ENCODE measurements around the gene CAMK2A. TPM values are rescaled to one million over a fixed set of nuclear protein-coding genes. Genes with fewer than 3 reads are reported as not detected.

Gene CAMK2A
- total RNA-seq, 1 experiment from 2014 or later, result not detected

- Mint-ChIP-seq H3K4me1 (ENCODE audit: low read depth, unreplicated experiment) (no peaks in the 10 kb centered on the region), H3K4me3 (ENCODE audit: low read depth, unreplicated experiment) (no peak overlapping the region), H3K9me3 (ENCODE audit: low read depth, unreplicated experiment) (no peaks in the 10 kb centered on the region), H3K27me3 (ENCODE audit: unreplicated experiment) (peaks cover 63% of the 10 kb centered on the region), H3K36me3 (ENCODE audit: insufficient read depth, unreplicated experiment) (no peaks in the 10 kb centered on the region), H3K27ac (ENCODE audit: unreplicated experiment) (no peak overlapping the region)
- no peak for DNase-seq
- CTCF ChIA-PET, result no interaction called here
- intact Hi-C loops (cut with micrococcal nuclease; ENCODE audit: unreplicated experiment), result no loop called here
- no peak for TF ChIP-seq CTCF (IDR thresholded peaks at IDR 0.05; ENCODE audit: unreplicated experiment)
- no TSS peak for BruUV-seq (replicated peaks)
Observed at GRCh38 chr5:150253416-150254208, 36.0 kb downstream of the CAMK2A start.

GRCh38 chr5:150252489-150252888 is 37.1 kb downstream of the CAMK2A start:
- peaks cover 63% of the 10 kb centered on the region for H3K27me3 Mint-ChIP-seq (ENCODE audit: unreplicated experiment)
- no peak for TF ChIP-seq CTCF (IDR thresholded peaks at IDR 0.05; ENCODE audit: unreplicated experiment)
- CTCF ChIA-PET, result no interaction called here
- no TSS peak for BruUV-seq (replicated peaks)
- H3K27ac Mint-ChIP-seq (ENCODE audit: unreplicated experiment), result no peak overlapping the region
- H3K9me3 Mint-ChIP-seq (ENCODE audit: low read depth, unreplicated experiment), result no peaks in the 10 kb centered on the region
- H3K36me3 Mint-ChIP-seq (ENCODE audit: insufficient read depth, unreplicated experiment), result no peaks in the 10 kb centered on the region
- H3K4me3 Mint-ChIP-seq (ENCODE audit: low read depth, unreplicated experiment), result no peak overlapping the region
- intact Hi-C loops (cut with micrococcal nuclease; ENCODE audit: unreplicated experiment), result no loop called here
- no peaks in the 10 kb centered on the region for H3K4me1 Mint-ChIP-seq (ENCODE audit: low read depth, unreplicated experiment)
- no peak for DNase-seq

GRCh38 chr5:150251504-150251903 is 38.1 kb downstream of the CAMK2A start:
- BruUV-seq (replicated peaks), result no TSS peak
- CTCF ChIA-PET, result interaction anchor here (1.1 kb wide), 1 partner anchor 58 kb away, joined by 3 read pairs; no protein-coding TSS in a partner anchor
- Mint-ChIP-seq H3K4me1 (ENCODE audit: low read depth, unreplicated experiment) (no peaks in the 10 kb centered on the region), H3K36me3 (ENCODE audit: insufficient read depth, unreplicated experiment) (no peaks in the 10 kb centered on the region), H3K4me3 (ENCODE audit: low read depth, unreplicated experiment) (no peak overlapping the region), H3K9me3 (ENCODE audit: low read depth, unreplicated experiment) (no peaks in the 10 kb centered on the region), H3K27me3 (ENCODE audit: unreplicated experiment) (peaks cover 63% of the 10 kb centered on the region), H3K27ac (ENCODE audit: unreplicated experiment) (no peak overlapping the region)
- intact Hi-C loops (cut with micrococcal nuclease; ENCODE audit: unreplicated experiment), result no loop called here
- no peak for DNase-seq
- TF ChIP-seq CTCF (IDR thresholded peaks at IDR 0.05; ENCODE audit: unreplicated experiment), result no peak

- no peak for TF ChIP-seq CTCF (IDR thresholded peaks at IDR 0.05; ENCODE audit: unreplicated experiment)
- H3K27ac Mint-ChIP-seq (ENCODE audit: unreplicated experiment), result no peak overlapping the region
- peaks cover 73% of the 10 kb centered on the region for H3K27me3 Mint-ChIP-seq (ENCODE audit: unreplicated experiment)
- H3K36me3 Mint-ChIP-seq (ENCODE audit: insufficient read depth, unreplicated experiment), result no peaks in the 10 kb centered on the region
- no peak for DNase-seq
- intact Hi-C loops (cut with micrococcal nuclease; ENCODE audit: unreplicated experiment), result no loop called here
- no peak overlapping the region for H3K4me3 Mint-ChIP-seq (ENCODE audit: low read depth, unreplicated experiment)
- CTCF ChIA-PET, result interaction anchor here (0.5 kb wide), 1 partner anchor 227 kb away, joined by 5 read pairs; no protein-coding TSS in a partner anchor
- no peaks in the 10 kb centered on the region for H3K4me1 Mint-ChIP-seq (ENCODE audit: low read depth, unreplicated experiment)
- no peaks in the 10 kb centered on the region for H3K9me3 Mint-ChIP-seq (ENCODE audit: low read depth, unreplicated experiment)
- BruUV-seq (replicated peaks), result no TSS peak
Observed at GRCh38 chr5:150249744-150250143, 39.8 kb downstream of the CAMK2A start.
